GM18499 (cell line): Measurements from ENCODE around the gene GALR3.
"Not testable (repeated sequence)": the region's sequence is repeated elsewhere in the genome, so short reads cannot be mapped to it uniquely, and the experiment has no call there.

Source experiments
- ATAC-seq: cut with Tn5 transposase; IDR thresholded peaks from one replicate; pipeline ENCODE4 v1.9.1; 2021; ENCODE audit warnings: moderate number of reproducible peaks; ENCODE audit not compliant: insufficient read depth, unreplicated experiment

Gene GALR3, protein sequence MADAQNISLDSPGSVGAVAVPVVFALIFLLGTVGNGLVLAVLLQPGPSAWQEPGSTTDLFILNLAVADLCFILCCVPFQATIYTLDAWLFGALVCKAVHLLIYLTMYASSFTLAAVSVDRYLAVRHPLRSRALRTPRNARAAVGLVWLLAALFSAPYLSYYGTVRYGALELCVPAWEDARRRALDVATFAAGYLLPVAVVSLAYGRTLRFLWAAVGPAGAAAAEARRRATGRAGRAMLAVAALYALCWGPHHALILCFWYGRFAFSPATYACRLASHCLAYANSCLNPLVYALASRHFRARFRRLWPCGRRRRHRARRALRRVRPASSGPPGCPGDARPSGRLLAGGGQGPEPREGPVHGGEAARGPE

DNA sequence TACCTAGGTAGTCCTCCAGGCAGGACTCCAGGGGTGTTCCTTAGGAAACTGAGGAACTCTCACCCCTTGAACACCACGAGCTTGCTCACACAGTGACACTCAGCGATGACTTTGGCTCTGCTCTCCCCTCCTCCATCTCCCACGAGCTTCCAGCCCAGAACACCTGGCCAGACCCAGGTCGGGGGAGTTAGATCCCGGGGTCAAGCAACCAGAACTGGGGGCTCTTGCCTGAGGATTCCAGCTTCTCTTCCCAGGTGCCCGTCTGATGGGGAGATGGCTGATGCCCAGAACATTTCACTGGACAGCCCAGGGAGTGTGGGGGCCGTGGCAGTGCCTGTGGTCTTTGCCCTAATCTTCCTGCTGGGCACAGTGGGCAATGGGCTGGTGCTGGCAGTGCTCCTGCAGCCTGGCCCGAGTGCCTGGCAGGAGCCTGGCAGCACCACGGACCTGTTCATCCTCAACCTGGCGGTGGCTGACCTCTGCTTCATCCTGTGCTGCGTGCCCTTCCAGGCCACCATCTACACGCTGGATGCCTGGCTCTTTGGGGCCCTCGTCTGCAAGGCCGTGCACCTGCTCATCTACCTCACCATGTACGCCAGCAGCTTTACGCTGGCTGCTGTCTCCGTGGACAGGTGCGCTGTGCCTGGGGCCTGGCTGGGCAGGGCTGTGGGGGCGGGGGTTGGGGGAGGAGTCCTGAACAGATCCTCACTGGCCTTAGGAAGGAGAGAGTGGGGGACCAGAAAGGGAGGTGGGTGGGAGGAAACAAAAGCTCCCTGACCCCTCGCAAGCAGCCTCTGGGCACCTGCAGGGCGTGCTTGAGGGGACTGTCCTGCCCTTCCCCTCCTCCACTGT is at the start of gene GALR3:
TSS of gene GALR3 (plus strand) at position 249 of the 852 bp plus-strand sequence. CDS start at position 274, 25 bp downstream.
- ATAC-seq = no peak

DNA sequence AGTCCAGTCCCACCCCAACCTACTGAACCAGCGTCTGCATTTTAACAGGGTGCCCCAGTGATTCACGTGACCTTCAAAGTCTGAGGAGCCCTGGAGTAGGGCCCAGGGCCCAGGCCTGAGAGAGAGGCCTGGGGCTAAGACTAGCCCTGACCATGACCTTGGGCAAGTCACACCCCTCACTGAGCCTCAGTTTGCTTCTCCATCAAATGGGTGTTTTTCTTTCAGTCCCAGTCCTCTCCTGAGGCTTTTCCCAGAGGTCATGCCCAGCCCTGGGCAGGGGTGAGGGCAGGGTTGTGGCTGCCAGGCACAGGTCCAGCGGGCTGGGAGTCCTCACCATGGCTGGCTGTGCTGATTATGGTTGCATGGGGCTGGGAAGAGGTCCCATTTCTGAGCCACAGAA is 48.5 kb upstream of the GALR3 start:
- ATAC-seq = no peak

DNA sequence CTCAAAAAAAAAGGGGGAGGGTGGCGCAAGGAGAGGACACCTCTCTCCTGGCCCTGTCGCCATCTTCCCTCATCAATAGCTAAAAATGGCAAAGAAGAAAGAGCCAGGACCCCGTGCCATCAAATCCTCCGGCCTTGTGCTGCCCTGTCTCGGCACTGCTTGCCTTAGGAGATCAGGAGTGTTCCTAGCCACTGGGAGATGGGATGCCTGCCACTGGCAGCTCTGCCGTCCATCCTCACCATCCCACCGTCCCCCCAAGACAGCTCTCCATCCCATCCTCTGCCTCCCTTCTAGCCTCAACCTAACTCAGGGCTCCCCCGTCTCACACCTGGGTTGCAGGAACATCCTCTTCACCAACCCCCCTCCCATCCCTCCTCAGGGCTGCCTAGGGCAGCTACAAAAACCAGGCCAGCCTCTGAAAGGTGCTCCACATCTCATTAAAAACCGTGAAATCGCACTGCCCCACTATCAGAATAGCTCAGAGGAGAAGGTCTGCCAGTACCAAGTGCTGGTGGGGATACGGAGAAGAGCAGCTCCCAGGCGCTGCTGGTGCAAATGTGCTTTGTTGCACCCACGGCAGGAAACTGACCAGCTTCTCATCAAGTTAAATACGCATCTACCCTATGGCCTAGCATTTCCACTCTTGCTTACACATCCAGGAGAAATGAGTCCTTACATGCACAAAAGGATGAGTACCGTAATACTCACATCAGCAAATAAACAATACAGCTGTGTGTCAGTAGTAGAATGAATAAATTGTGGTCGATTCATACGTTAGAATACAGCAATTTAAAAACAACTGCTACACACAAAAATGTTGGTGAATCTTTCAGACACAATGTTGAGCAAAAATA is 47.2 kb upstream of the GALR3 start:
- ATAC-seq = no peak

DNA sequence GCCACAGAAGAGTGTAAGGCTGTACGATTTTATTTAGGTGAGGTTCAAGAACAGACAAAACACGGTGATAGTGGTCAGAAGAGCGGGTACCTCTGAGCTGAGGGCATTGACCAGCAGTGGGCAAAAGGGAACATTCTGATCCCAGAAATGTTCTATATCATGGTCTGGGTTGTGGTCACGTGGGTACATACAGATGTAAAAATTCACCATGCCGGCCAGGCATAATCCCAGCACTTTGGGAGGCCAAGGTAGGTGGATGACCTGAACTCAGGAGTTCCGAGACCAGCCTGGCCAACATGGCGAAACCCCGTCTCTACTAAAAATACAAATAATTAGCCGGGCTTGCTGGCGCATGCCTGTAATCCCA is 46.6 kb upstream of the GALR3 start:
- ATAC-seq = no peak

DNA sequence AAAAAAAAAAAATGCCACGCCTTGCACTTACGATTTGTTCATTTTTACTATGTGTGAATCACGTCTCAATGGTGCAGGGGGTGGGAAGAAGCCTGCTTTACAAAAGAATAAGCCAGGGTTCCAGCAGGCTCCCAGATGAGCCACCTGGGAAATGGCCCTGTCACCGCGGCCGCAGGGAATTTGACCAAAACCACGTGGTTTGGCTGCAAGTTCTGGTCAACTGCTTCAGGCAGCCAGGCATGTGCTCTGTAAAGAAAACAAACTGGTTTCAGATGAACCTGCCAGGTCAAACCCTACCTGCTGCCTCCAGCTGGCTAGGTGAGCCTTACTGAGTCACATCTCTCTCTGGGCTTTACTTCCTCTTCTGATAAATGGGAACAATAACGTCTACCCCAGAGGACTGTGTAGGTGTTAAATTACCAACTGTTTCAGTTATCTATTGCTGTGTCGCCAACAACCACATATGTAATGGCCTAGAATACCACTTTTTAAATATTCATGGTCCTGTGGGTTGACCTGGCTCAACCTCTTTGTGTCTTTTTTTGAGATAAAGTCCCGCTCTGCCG is 46.0 kb upstream of the GALR3 start:
- ATAC-seq = no peak

DNA sequence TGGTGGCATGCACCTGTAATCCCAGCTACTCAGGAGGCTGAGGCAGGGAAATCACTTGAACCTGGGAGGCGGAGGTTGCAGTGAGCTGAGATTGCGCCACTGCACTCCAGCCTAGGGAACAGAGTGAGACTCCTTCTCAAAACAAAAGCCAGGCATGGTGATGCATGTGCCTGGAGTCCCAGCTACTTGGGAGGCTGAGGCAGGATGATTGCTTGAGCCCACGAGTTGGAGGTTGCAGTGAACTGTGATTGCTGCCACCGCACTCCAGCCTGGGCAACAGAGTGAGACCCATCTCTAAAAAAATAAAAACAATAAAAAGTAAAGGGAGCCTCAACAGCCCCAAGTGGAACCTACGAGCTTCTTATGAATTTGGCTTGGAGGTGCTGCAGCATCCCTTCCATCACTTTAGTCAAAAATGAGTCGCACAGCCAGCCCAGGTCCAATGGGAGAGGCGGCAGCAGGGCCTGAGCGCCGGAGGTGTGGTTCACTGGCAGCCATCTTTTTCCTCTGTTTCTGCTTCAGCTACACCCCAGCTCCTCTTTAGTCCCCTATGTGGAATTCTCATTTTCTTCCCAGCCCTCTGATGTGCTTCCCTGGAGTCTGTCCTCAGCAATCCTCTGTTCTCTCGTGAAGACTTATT is 44.7 kb upstream of the GALR3 start:
- no peak for ATAC-seq

DNA sequence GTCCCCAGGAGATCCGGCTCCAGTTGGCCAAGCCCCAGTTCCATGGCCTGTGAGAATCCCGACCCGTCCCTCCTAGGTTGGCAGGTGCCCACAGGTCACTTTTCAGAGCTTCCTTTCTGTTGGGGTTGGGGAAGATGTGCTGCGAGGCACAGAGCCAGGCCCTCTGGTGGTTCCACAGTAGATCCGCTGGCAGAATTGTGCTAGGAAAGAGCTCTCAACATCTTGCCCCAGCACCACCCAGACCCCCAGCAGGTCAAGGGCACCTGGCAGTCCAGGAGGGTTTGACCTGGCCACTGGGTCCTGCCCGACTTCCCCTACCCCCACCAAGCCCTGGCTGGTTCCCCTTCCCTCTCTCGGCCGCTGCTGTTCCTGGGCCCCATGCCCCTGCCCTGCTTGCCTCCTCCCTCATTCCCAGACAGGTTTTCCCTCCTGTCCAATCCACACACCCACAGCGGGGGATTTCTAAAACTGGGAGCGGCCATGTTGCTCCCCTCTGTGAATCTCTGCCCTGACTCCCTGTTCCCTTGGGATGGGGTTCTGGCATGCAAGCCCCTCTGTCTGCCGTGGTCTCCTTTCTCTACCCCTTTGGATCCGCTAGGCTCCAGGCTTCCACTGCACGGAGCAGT is 41.6 kb upstream of the GALR3 start:
- ATAC-seq = no peak

DNA sequence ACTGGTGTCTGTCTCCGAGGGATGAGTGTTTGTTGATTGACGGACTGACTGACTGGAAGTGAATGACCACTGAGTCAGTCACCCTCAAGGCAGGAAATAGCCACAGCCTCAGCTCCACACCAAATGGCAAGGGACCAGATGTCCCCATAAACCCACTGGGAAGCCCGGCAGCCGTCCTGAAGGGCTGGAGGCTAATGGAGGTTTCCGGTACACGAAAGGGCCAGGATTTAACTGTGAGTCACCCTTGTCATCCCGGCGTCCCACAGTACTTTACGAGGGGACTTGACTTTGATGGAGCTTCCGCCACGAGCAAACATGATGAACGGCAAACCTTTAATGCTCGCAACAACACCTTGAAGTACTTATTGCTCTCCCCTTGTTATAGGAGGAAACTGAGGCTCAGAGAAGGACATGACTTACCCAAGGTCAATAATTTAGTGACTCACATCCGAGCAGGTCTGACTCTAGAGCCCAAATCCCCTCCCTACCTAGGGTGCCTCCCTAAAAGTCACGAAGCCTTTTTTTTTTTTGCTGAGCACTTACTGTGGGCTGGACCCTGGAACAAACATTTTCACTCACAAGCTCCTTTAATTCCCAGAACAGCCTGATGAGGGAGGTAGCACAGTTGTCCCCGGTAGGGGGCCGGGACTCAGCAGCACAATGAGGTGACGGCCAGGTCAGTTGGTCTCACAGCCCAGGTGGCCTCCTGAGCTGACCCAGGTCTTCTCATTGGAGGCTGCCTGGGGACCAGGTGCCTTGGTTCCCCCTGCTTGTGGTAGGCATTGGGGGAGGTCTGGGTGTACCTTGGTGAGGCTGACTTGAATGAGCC is 40.6 kb upstream of the GALR3 start:
- no peak for ATAC-seq

DNA sequence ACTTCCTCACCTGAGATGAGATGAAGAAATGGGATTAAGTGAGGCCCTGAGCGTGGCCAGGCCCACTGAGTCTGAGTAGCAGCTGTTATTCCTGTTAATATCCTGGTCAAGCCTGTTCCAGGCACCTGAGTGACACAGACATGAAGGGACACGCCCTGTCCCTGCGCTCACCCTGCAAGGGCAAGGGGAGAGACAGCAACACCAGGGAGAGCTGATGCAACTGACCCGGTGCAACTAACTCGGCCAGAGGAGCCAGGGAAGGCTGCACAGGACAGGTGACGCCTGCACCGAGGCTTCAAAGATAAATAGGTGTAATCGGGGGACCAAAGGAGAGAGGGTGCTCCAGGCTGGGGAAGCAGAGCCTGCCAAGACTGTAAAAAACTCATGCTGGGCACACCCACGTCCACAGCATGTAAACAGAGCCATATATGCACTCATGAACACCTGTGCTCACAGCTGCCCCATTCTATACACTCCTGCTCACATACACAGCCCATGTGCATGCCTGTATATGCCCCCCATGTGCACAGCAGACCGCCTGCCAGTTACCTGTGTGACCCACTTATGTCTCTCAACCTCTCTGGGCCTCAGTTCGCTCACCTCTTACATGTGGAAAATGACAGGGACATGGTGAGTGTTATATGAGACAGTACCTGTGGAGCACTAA is 38.2 kb upstream of the GALR3 start:
- no peak for ATAC-seq

DNA sequence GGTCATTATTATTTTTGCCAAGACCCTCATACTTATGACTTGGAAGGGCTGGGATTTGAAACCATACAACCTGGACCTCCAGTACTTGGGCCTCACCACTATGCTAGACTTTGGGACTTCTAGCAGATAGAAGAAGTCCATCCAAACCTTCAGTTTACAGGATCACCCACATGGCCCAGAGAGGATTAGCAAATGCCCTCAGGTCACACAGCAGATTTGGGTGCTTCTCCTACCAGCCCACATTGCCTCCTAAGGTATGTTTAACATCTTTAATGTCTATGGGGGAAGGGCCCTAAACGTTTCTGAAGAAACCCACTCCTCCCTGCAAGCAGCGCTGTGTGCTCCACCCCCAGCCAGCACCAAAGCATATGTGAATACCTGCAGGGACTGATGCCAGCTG is 32.9 kb upstream of the GALR3 start:
- no peak for ATAC-seq

DNA sequence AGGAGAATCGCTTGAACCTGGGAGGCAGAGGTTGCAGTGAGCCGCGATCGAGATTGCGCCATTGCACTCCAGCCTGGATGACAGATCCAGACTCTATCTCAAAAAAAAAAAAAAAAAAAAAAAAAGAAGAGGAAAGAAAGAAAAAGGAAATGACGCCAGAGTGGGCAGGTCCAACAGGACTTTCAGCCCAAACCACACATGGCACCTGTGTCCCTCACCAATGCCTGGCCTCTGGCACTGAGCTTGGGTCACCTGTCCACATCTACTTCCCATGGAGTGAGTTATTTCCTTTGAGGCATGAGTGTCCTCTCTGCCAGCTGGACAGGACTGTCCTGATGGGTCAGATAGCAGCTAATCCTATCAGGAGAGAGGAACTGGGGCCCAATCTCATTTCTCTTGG is 30.7 kb upstream of the GALR3 start:
- no peak for ATAC-seq

DNA sequence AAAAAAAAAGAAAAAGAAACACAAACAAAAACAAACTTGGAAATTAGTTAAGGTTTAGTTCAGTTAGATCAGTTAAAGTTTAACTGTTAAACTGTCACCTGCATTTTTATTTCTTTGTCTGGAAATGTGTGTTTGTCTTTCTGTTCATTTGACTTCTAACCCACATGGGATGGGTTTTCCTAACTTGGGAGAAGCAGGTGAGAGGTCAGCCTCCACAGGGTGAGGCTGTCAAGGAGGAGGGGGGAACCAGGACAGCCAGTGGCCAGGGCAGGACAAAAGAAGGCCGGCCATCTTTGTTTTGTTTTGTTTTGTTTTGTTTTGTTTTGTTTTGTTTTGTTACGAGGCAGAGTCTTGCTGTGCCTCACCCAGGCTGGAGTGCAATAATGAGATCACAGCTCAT is 28.8 kb upstream of the GALR3 start:
- ATAC-seq = no peak

DNA sequence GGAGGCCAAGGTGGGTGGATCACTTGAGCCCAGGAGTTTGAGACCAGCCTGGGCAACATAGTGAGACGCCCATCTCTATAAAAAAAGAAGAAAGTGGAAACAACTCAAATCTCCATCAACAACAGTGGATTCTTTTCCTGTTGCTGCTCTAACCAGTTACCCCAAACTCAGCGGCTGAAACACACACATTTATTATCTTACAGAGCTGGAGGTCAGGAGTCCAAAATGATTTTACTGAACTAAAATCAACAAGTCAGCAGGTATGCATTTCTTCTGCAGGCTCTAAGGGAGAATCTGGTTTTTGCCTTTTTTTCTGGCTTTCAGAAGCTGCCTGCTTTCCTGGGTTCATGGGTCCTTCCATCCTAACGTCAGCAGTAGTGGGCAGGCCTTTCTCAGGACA is 27.1 kb upstream of the GALR3 start:
- ATAC-seq = no peak

DNA sequence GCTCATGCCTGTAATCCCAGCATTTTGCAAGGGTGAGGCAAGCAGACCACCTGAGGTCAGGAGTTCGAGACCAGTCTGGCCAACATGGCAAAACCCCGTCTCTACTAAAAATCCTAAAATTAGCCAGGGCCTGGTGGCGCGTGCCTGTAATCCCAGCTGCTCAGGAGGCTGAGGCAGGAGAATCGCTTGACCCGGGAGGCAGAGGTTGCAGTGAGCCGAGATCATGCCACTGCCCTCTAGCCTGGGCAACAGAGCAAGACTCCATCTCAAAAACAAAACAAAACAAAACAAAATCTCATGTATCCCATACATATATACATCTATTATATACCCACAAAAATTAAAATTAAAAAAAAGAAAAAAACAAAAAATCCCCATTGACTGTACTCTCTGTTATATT is 25.9 kb upstream of the GALR3 start:
- not testable (repeated sequence) for ATAC-seq

DNA sequence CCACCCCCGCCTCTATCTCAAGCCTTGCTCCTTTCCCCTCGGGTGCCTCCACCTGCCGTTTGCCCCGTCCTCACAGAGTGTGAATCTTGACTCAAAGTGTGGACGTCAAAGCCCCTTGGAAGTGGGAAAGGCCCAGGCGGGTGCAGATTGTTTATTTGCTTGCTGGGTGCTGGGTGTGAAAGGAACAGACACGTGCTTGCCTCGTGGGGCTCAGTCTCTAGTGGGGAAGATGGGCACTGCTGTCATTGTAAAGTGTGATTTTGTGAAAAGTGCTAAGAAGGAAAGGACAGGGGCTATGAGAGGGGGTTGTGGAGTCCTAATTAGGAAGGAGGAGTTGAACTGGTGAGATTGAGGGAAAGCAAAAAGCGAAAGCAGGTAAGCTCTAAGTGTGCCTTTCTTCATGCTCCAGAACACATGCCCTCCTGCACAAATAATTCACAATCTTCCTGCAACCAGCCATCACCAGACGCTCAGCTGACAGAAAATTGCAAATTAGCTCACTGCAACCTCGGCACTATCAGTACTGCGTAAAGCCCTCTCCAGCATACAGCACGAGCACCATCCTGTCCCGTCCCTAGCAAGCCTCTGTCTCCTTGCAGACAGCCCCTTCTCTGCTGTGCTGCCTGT is 25.2 kb upstream of the GALR3 start:
- no peak for ATAC-seq

DNA sequence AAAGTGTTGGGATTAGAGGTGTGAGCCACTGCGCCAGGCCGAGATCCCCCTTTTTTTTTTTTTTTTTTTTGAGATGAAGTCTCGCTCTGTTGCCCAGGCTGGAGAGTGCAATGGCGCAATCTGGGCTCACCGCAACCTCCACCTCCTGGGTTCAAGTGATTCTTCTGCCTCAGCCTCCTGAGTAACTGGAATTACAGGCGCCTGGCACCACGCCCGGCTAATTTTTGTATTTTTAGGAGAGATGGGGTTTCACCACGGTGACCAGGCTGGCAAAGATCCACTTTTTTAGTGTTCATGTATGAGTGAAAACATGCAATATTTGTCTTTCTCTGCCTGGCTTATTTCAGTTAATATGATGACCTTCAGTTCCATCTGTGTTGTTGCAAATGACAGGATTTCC is 23.2 kb upstream of the GALR3 start:
- not testable (repeated sequence) for ATAC-seq

DNA sequence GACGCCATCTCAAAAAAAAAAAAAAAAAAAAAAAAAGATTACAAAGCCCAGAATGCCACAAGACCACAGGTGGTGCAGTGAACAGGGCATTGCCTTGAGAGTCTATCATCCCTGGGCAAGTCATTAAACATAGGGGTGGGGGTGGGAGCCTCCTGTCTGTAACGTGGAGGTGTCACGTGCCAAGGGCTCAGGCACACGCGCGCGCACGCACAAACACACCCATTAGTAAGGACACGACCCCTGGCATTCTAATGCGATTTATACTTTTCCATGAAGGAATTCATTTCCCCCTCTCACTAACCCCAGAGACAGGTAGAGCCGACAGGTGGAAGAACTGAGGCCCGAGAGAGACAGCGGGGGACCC is 21.3 kb upstream of the GALR3 start:
- ATAC-seq = no peak
